Prostate gland (tissue), 2 donors: Measurements from ENCODE around the gene SERHL2.

ENCODE experiments used
- CTCF ChIP-seq, 4 experiments: fragments of 200-600 bp in 2 of 4; fragments of 450-650 bp in 2 of 4; sonication (generic) in 2 of 4; IDR thresholded peaks; 1 replicate in 3 of 4; 2 replicates in 1 of 4; pipeline ENCODE4 v1.5.1; 2016 to 2019; ENCODE audit warnings: antibody characterized with exemption in 4 of 4, mild to moderate bottlenecking in 2 of 4, moderate library complexity in 2 of 4
- POLR2A ChIP-seq: fragments of 450-650 bp; IDR thresholded peaks from one replicate; pipeline ENCODE4 v1.6.1; 2016; ENCODE audit warnings: antibody characterized with exemption, mild to moderate bottlenecking
- POLR2AphosphoS5 ChIP-seq: sonication (generic); formaldehyde crosslinking; IDR thresholded peaks from one replicate; pipeline ENCODE4 v1.6.1; 2017; ENCODE audit warnings: antibody characterized with exemption

- TF ChIP-seq CTCF (IDR thresholded peaks at IDR 0.05) (no peak), POLR2AphosphoS5 (no peak), POLR2A (no peak)
These were observed 49.7 kb downstream of the SERHL2 start for GRCh38 chr22:42603427-42603826.
